ENCODE data around the gene FOXK1. TPM values are rescaled to one million over a fixed set of nuclear protein-coding genes. Genes with fewer than 3 reads are reported as not detected.
A peak's percentile ranks its signal among the peaks of the same experiment; 100 is the strongest.

FOXK1 gene
- polyA plus RNA-seq, 3 donors = 11.1 to 14.4 (median 11.9) TPM

DNA sequence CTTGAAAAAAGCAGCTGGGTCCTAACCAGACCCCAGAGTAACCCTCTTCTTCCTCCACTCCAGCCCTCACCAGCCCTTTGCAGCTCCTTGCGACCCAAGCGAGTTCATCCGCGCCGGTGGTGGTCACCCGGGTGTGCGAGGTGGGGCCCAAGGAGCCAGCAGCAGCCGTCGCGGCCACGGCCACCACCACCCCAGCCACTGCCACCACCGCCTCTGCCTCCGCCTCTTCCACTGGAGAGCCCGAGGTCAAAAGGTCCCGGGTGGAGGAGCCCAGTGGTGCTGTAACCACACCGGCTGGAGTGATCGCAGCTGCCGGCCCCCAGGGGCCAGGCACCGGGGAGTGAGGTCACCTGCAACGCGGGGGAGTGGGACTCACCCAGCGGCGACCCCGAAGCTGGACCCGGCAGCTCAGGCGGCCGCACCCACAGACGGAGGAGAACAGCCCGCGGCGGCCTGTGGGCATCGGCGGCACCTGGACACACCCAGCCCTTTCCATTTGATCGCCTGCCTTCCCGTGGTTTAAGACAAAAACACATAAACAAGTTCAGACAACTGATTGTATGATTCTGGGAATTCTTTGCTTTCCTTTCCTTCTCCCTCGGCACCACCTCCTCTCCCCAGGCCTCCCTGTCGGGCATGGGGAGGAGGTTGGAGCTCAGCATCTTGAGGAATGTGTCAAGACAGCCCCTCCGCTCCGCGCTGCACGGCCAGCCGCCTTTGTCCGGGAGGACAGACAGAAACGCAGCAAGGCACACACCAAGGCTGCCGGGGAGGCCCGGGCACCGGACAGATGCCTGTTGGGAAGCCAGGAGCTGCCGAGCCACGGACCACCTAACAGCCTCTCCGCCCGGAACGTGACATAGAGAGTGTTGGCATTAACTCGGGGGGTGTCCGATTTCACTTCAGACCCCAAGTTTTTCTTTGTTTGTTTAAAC is 80.3 kb downstream of the FOXK1 start:
- DNase-seq (ENCODE audit: low read depth in 3 of 3, low spot score in 2 of 3) = no peak

DNA sequence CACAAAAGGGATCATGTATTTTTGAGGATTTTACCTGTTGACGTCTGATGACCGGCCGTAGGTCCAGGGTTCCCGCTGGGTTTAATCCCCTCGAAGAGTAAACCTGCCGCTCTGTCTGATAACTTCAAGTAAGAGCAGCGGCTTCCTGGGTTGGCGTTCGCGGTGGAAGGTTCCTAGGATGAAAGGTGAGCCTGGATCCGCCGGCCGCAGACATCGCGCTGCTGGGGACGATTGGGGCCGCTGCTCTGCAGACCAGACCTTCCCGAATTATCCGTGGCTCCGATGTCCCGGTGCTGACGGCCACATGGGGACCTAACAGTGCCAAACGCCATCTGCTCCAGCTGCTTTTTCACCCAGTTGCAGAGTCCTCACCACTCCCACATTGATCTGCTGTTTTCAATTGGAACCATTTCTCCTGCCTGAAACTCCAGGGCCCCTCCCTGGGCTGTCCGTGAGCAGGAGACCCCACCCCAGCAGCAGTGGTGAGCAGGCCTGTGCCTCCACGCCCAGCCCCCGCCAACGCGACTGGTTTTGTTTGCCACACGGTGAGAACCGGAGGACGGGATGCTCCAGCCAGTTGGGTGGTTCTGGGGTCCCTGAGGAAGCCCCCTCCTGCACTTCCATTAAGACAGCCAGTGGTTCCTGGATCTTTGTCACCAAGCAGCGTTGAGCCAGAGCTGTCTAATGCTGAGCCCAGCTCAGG is 81.1 kb downstream of the FOXK1 start:
- no peak for DNase-seq (ENCODE audit: low read depth in 3 of 3, low spot score in 2 of 3)

DNA sequence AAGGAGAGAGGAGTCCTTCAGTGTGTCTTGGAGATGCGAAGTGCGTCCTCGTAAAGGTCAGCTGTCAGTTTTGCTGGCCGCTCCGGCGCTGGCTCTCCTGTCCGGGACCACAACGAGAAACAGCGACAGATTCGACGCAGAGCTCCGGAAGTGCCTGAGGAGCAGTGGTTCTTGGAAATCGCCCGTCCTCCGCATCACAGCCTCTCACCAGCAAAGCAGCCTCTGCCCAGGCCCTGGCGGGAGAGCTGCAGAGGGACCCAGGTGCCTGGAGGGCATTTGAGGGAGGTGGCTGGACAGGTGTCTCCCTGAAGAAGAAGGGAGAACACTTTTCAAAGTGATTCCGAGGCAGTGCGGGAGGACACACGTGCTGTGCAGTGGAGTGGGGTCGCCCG is 81.7 kb downstream of the FOXK1 start:
- DNase-seq (ENCODE audit: low read depth in 3 of 3, low spot score in 2 of 3) = no peak

DNA sequence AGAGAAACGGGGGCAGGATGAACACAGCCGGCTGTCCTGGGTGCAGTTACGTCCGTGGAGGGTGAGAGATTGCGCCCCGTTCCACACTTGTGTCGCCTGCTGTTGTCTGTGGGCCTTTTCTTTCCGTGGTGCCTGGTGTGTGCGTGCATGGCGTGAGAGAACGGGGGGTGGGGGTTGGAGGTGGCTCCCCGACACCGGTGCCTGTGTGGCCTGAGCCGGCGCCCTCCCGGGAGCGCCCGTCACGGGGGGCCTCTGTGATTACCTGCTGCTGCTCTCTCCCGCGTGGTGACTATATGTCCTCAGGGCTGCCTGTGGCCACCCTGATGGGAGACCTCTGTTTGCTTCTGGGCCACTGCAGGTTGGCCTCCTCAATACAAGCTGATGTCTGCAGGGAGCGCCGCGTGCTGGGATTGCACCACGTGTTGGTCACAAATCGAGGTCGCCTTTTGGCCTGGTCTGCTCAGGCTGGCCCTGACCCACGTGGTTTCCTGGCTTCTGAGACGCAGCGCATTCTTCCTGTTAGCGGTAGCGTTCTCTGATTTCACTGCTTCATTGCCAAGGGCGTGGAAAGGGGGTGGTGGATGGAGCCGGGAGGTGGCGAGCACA is 82.4 kb downstream of the FOXK1 start:
- no peak for DNase-seq (ENCODE audit: low read depth in 3 of 3, low spot score in 2 of 3)

DNA sequence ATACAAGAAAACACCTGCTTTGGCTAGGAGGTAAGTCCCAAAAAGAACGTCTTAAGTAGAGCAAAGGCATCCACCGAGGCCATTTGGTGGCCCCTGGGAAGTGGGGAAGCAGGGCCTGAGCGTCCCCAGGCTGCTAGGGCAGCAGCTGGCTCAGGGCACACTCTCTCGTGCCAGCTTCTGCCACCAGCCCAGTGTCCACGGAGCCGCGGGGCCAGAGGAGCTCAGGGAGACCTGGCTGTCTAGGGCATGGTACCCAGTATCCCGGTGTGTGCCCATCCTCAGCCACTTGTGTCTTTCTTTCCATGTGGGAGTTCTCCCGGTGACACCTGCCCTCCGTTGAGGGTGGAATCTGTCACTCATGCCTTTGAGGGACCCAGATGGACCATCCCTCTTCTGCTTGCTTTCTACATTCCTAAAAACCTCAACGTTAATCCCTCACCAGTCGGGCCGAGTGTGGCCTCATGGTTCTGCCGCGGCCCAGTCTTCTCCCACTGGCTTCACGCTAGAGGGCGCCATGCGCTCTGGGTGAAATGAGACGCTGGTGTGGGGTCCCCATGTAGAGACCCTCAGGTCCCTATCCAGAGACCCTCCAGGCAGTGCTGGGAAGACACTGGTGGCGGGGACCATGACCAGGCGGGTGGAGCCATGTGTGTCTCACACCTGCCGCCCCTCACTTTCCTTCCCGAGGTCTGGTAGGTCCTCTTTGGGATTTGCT is 83.8 kb downstream of the FOXK1 start:
- no peak for DNase-seq (ENCODE audit: low read depth in 3 of 3, low spot score in 2 of 3)

DNA sequence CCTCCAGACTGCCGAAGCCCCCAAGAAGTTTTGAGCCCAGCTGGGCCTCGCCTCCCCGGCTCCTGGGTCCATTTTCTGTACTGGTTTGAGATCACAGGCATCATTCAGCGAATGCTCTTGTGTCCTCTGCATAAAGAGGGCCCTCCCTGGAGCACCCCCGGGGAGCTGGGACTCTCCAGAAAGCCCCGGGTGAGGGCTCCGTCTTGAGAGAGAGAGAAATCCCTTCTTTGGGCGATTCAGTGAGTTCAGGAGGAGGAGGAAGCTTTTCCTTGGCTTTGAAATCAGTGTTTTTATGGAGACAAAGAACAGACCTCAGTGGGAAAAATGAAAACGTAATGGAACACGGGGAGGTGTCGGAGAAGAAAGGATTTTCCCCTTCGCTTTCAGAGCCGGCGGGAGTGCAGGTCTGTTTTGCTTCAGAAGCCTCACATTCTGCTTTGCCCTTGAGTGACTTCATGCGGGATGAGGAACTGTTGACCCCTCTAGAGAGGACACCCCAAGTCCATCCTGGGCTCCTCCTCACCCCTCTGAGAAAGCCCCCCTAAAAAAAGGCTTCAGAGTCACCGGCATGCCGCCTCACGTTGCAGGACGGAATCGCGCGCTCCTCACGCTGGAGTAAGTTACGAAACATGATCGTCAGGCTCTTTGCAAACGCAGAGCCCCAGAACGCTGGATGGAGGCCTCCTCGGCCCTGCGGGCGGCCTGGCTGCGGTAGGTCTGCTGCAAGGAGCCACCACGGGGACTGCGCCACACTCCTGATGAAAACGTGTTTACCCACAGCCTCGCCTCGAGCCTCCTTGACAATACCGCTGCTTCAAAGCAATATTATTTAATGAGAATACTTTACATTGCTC is 84.8 kb downstream of the FOXK1 start:
- no peak for DNase-seq (ENCODE audit: low read depth in 3 of 3, low spot score in 2 of 3)

DNA sequence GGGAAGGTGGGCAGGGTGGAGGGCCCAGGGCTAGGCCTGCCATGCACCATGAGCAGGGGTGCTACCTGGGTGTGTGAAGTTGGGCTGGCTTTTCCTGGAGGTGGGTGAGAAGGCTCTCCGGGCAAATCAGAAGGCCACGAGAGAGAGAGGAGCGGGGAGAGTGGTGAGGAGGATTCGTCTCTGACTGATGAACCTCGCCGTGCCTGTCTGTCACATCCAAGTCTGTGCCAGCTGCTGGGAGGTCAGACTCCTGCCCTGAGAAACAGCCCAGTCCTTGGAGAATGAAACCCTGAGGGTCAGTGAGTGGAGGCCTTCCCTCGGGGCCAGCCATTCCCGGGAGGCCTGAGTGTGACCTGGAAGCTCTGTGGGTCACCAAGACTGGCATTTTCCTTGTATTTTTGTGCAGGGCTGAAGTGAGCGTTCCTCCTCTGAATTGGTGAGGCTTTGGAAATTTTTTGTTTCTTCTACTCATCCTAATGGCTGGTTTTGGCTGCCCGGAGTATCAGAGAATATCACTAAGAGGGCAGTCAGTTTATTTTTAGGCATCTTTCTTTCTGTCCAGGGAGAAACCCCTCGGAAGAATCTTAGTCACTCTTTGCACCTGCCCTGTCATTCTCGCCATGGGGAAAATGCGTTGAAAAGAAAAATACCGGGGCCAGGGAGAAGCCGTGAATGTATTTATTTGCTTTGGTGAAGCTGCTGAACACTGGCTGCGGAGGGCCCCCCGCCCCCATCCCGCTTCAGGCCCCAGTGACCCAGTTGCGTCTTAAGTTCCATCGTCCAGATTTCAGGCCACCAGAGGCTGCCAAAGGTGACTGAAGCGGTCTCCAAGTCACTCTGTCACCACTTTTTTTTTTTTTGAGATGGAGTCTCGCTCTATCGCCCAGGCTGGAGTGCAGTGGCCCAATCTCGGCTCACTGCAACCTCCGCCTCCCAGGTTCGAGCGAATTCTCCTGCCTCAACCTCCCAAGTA is 86.8 kb downstream of the FOXK1 start:
- no peak for DNase-seq (ENCODE audit: low read depth in 3 of 3, low spot score in 2 of 3)

DNA sequence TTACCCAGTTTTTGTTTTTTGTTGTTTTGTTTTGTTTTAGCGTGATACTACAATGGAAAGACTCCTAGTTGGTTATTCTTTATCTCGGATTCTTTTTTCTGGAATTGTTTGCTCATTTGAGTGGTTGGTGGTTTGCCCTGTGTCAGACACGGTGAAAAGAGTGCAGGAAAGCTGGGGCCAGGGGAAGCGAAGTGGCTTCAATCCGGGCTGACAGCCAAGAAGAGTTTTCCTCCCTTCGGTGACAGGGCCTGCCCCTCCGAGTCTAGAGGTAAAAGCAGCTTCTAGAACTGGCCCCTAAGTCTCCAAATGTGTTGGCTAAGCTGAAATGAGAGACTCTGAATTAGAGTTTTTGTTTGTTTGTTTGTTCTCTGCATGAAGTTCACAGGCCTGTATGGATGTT is 87.7 kb downstream of the FOXK1 start:
- no peak for DNase-seq (ENCODE audit: low read depth in 3 of 3, low spot score in 2 of 3)

DNA sequence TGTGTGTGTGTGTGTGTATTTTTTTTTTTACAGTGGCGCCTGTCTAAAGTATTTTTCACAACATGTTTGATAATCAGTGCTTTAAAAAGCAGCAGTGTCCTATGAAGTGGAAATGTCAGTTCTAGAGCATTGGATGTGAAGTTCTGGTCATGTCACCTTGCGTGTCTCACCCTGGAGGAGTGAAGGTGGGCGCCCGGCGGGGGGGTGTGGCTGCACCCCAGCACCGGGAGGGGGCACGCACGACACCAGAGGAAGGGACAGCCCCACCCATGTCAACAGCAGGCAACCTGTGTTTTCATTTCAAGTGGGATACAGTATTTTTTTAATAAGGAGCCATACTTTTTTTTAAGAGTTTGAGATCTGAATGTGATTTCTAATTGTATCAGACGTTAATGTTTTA is 88.8 kb downstream of the FOXK1 start:
- DNase-seq (ENCODE audit: low read depth in 3 of 3, low spot score in 2 of 3) = no peak

DNA sequence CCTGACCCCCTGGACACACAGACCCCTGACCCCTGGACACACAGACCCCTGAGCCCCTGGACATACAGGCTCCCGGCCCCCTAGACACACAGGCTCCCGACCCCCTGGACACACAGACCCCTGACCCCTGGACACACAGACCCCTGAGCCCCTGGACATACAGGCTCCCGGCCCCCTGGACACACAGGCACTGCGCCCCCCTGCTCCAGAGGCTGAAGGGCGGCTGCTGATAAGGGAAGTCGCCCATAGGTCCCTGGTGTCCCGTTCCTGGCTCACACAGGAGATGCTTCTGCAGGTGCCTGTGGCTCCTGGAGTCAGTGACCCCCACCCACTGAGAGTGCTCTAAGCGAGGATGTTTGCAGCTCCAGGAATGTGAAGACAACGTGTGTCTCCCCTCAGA is 89.6 kb downstream of the FOXK1 start:
- no peak for DNase-seq (ENCODE audit: low read depth in 3 of 3, low spot score in 2 of 3)

DNA sequence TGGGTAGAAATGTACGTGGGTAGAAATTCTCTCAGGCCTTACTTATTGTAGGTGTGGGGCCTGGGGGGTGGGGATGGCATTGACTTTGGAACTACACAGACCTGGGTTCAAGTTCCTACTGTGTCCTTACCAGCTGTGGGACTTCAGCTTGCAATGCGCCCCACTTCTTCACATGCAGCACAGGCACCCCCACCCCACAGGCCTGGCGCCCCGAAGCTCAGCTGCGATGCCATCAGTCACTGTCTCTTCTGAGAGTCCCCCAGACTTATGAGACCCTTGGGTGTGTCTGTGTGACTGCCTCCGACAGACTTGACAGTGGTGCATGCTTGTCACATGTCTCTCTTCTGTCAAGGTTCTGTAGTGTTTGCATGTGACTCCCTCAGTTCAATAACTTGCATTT is 90.2 kb downstream of the FOXK1 start:
- DNase-seq (ENCODE audit: low read depth in 3 of 3, low spot score in 2 of 3) = no peak

DNA sequence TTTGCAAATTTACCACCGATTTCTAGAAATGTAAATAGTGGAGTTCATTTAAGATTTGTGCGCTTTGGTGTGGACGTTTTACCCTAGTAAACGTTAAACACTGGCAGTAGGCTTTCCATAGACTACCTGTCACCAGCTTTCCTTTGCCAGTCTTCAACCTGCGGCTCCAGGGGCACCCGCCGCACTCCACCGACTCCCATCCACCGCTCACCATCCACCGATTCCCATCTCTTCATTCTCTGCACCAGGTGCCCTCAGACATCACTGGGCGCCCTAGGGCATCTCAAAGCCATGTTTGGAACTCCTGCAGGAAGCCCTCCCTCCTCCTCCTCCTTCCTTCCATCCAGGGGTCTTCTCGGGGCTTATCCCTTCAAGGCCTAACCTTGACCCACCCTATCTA is 91.9 kb downstream of the FOXK1 start:
- no peak for DNase-seq (ENCODE audit: low read depth in 3 of 3, low spot score in 2 of 3)

DNA sequence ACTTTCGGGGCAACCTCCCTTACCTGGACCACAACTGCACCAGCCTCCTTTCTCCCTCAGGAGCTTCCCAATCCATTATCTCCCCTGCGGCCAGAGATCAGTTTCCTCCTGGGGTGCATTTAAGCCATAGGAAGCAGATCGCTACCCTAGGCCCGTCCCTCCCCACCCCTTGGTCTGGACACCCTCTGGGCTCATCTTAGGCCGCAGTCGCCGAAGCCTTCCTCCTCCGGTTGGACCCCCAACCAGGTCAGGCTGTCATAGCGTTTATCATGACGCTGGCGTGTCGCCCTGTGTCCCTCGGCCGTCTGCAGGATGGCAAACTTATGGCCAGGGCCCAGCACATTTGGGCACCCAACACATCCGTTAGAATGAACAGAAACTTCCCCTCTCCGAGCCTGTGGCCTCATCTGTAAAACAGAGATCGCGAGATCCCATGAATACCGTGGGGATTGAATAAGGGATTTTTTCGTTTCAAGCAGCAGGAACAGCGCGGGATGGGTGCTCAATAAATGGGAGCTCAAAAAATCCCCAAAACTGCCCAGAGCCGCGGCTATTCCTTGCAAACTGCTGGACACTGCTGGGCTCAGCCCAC is 92.7 kb downstream of the FOXK1 start:
- DNase-seq (ENCODE audit: low read depth in 3 of 3, low spot score in 2 of 3) = no peak

DNA sequence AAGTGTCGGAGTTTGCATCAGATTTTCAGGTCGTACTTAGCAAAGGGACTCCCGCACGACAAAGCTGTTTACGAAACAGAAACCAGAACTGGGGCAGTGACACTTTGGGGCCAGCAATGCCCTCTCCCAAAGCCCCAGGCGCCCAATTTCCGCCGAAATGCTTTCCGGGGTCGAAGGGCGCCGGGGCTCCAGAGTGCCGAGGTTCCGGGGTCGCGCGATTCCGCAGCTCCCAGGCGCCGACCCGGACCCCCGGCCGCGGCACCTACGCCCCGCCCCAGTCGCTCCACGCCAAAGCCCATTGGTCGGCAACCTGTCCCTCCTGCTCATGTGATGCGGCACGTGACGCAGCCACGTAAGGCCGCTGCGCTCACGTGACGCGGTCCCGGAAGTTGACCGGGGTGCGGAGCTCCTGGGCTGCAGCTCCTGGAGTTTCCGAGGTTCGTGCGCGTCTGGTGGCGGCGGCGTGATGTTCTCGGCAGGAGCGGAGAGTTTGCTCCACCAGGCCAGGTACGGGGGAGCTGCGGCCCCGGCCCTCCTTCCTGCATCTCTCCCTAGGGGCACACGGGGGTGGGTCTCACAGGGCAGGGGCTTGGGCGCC is 93.3 kb downstream of the FOXK1 start, which contains the start of gene AP5Z1:
Gene AP5Z1 (plus strand): TSS at position 374 of the 598 bp plus-strand sequence. CDS start 93 bp downstream, at position 467.
- peak; percentile 83 to 90 (median 88) for DNase-seq (ENCODE audit: low read depth in 3 of 3, low spot score in 2 of 3)

DNA sequence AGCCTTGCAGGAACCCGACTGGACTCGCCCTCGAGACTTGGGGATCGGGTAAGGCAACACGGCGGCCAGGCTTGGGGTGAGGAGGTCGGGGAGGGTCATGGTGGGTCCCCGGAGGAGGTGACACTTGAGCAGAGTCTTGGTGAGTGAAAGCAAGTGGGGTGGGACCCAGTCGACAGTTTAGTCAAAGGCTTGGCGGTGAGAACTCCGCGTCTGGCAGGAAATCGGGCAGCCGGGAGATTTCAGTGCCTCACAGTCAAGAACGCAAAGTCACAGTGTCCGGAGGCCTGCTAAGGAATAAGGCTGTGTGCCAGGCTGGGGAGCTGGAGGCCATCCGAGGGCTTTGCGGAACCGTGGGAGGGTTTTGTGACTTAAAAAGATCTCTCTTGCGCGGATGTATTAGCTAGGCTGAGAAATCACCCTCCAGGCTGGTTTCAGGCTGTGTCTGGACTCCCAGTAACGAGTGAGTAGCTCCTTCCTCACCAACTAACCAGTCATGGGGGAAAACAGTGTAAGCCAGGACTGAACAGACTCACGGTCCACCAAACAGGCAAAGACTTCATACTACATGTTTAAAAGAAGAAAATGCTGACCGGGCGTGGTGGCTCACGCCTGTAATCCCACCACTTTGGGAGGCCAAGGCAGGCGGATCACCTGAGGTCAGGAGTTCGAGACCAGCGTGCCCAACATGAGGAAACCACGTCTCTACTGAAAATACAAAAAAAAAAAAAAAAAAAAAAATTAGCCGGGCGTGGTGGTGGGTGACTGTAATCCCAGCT is 93.9 kb downstream of the FOXK1 start:
- DNase-seq (ENCODE audit: low read depth in 3 of 3, low spot score in 2 of 3) = no peak

DNA sequence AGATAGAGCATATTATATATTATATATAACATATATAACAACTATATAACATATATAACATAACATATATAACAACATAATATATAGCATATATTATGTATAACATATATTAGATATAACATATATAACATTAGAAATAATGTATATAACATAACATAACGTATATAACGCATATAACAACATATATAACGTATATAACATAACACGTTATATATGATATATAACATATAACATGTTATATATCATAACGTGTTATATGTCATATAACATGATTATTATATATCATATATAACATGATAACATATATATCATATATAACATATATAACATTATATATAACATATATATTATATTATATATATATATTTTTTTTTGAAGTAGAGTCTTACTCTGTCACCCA is 97.0 kb downstream of the FOXK1 start:
- DNase-seq (ENCODE audit: low read depth in 3 of 3, low spot score in 2 of 3) = no peak

DNA sequence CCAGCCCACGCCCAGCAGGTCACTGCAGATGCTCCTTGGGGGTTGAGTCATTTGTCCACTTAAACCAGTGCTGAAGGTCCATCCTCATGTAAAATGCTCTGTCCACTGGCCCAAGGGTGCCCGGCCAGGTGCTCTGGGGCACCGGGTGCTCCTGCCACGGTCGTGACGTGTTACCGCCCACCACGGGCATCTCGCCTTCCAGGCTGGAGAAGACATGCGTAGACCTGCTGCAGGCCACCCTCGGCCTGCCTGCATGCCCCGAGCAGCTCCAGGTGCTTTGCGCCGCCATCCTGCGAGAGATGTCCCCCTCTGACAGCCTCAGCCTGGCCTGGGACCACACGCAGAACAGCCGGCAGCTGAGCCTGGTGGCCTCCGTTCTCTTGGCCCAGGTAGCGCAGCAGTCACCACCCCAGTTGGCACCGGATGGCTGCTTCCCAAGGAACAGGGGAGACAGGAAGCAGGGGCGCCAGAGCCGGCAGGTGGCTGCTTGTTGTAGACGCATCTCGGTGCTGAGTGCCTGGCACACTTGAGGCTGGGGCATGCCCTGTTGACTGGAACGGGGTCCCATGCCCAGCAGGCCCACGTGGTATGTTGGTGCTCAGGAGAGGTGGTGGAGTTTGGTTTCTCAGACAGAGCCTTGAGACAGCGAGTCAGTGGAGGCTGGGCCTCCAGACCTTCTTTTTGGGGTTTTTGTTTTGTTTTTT is 99.4 kb downstream of the FOXK1 start:
- DNase-seq (ENCODE audit: low read depth in 3 of 3, low spot score in 2 of 3) = no peak
